HG03064 (cell line): ENCODE results near the gene TLR3.
A peak's percentile ranks its signal among the peaks of the same experiment; 100 is the strongest.
"Not testable (repeated sequence)": the region's sequence is repeated elsewhere in the genome, so short reads cannot be mapped to it uniquely, and the experiment has no call there.

Experiments used
- ATAC-seq: cut with Tn5 transposase; IDR thresholded peaks from one replicate; pipeline ENCODE4 v1.9.1; 2021; ENCODE audit warnings: low read depth; ENCODE audit not compliant: unreplicated experiment

Gene TLR3

GRCh38 chr4:186068581-186069348 lies at the start of gene TLR3:
Gene TLR3 (plus strand): TSS chr4:186069156. CDS start chr4:186076620, 7,464 bp downstream.
- peak; percentile 31 for ATAC-seq

- no peak for ATAC-seq
These were observed 49.7 kb upstream of the TLR3 start for GRCh38 chr4:186019269-186019668.

DNA sequence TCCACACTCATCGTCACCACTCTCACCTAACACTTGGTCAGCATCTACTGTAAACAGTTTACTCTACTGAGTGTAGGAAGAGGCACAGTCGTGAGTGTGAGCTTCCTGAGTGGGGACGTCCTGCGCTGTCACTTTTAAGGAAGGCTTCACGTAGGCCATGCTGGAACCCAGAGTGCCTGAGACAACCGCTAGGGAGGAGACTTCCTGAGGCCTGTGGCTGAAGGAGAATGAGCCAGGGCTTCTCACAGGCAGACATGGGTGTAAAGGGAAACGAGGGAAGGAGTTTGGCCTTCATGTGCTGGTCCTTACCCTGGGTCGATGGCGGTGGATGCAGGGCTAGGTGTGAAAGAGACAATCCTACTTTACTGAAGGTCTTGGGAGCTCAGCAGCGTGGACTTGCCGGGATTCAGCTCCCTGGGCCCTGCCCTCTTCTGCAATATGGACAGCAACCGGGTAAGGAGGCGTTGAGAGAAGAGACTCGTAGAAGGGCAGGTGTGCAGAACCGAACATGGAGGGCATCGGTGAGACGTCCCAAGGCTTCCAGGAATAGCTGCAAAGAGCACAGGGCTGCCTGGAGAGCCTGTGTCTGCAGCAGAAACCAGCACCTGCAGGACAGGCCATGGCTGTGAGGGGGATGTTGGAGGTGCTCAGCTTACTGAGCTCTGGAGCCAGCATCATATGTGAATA lies 48.7 kb upstream of the TLR3 start:
- no peak for ATAC-seq

GRCh38 chr4:186020793-186021407 lies 48.1 kb upstream of the TLR3 start:
- no peak for ATAC-seq

DNA sequence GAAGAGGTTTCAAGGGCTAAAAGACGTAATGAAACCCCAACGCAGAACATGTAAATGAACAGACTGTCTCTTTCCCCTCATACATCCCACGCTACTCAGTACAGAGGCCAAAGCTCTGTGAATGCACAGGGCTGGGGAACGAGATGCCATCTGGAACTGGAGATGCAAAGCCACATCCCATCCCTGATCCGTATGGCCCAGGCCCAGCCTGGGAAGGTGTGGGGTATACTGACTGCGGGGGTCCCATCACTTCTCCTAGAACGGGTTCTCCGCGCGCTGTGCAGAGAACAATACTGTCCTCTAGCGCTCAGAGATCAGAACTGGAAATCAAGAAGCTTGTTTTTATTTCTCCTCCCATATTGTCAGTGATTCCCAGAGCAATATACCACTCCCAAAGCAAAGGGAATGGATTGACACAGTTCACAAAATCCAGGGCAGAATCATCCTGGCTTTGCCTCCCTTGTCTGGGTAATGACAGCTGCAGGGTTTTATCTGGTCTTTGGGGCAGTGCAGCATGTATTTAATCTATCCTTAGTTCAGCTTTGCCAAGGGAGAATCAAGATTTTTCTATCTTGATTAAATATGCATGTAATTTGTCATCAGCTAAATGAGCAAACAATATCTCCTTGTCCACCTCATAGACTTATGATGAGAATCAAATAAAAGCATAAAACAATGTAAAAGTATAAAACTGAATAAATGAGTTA lies 47.3 kb upstream of the TLR3 start:
- no peak for ATAC-seq

GRCh38 chr4:186023975-186024374 lies 45.0 kb upstream of the TLR3 start:
- ATAC-seq = no peak

DNA sequence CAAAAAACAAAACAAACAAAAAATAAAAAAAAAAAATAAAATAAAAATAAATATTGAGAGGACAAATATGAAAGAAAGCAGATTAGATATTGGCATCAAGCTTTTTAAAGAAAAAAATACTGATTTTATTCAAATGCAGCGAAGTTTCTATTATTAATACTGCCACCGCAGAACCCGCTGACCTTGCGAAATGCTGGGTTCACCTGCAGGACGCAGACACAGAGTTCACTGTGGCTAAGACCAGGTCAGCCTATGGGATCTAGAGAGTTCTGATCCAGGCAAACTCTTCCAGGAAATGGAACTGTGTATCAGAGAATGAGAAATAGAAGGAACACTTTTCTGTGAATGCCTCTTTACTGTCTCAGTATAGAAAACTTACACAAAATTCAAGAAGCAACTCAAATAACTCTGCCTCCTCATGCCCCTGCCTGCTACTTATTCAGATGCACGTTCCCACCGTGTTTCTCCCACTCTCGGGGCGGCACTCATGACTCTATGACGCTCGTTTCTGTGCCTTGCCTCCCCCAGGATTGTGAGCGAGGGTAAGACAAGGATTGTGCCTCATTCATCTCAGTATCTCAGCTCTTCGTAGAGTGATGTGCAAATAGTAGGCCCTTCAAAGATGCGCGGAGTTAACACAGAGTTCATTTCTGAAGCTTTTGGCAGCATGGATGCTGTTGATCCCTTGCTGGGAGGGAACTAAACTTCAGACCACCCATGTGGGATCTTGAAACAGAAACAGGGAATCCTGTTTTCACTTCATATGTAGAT lies 44.1 kb upstream of the TLR3 start:
- ATAC-seq = no peak

- ATAC-seq = no peak
These were observed 43.6 kb upstream of the TLR3 start for GRCh38 chr4:186025408-186025690.

GRCh38 chr4:186027405-186027804 lies 41.6 kb upstream of the TLR3 start:
- ATAC-seq = no peak

GRCh38 chr4:186029571-186030398 lies 39.2 kb upstream of the TLR3 start:
- no peak for ATAC-seq

GRCh38 chr4:186030399-186030775 lies 38.6 kb upstream of the TLR3 start:
- ATAC-seq = no peak

- no peak for ATAC-seq
These were observed 38.2 kb upstream of the TLR3 start for GRCh38 chr4:186030795-186031194.

DNA sequence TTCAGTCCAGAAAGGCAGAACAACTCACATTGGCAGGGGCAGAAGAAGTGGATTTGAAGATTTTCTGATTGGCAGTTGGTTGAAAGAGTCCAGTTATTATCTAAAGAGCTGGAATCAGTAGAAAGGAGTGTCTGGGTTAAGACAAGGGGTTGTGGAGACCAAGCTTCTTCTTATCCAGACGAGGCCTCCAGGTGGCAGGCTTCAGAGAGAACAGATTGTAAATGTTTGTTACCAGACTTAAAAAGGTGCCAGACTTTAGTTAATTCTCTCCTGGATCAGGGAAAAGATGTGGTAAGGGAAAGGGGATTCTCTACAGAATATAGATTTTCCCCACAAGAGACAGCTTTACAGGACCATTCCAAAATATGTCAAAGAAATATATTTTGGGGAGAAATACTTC lies 36.7 kb upstream of the TLR3 start:
- no peak for ATAC-seq

DNA sequence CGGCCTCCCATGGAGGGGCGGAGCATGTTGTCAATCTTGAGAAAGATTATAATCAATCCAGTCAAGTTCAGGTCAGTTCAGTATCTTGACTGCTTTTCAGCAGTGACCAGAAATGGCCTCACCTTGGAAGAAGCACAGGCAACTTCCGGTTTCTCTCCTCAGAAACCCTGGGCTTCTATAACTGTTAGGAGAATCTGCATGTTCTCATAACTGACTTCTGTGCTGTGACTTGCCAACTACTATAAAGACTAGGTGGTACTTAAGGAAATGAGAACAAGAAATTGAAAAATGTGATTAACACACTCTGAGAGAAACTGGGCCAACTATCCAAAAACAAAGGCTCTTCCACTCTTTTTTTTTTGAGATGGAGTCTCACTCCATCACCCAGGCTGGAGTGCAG lies 35.9 kb upstream of the TLR3 start:
- ATAC-seq = no peak

- not testable (repeated sequence) for ATAC-seq
These were observed 34.3 kb upstream of the TLR3 start for GRCh38 chr4:186034613-186035012.

GRCh38 chr4:186036976-186037581 lies 31.9 kb upstream of the TLR3 start:
- ATAC-seq = no peak

DNA sequence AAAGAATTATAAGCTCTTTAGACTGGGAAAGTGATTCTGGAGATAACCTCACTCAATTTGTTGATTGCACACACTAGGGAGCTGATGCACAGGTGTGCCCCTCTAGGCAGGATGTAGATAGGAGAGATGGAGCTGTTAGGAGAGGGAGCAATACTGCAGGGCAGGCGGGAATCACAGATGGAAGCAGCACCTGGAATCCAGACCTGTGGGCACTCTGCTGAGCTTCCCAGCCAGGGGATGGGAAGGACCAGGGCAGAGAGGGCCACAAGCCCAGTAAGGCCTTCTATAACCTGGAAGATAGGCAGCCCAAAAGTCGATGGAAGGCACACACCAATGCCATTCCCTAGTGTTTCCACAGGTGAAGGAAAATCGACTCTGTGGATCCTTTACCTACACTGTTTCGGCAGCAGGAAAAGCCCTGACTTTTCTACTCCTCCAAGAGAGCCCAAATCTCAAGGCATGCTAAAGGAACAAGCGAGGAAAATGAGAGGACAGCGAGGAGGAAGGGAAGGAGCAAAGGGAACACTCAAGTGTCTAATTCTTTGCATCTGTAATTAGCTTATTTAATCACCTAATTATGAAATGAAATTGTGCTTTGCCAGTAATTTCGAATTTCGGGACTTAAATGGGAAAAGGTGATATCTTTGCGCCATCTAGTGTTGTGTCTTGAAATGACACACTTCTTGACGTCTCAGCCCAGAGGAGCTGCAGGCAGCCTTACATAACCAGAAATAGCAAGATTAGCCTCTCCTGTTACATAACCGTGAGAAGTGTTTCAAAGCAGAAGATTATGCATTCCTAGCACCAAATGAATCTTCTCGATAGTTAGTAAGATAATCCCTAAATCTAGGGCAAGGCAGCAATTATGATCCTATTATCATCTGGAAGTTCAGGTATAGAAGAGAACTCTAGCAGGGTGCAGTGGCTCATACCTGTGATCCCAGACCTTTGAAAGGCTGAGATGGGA lies 31.0 kb upstream of the TLR3 start:
- peak; percentile 81 for ATAC-seq

DNA sequence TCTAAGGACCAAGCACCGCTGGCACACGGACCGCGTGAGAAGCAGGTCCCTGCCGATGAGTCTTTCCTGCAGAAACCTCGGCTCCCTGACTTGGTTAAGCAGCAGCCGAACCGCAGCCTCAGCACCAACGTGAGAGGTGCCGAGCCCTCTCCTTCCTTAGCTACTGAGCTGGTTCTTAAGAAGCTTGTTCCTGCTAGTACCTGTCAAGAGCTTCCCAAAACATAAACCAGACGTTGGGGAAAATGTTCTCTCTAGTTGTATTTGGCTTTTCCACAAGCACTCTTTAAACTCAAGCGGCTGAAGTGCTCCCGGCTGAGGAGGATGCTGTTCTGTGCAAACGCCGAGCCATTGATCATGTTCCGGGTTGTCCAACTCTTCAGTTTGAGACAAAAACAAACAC lies 29.3 kb upstream of the TLR3 start:
- ATAC-seq = no peak
